HG03565 (cell line): ENCODE results near the gene PBLD.
"Not testable (repeated sequence)": the region's sequence is repeated elsewhere in the genome, so short reads cannot be mapped to it uniquely, and the experiment has no call there.

Experiments used
- ATAC-seq: cut with Tn5 transposase; IDR thresholded peaks from one replicate; pipeline ENCODE4 v1.9.1; 2021; ENCODE audit warnings: mild to moderate bottlenecking, moderate library complexity; ENCODE audit not compliant: unreplicated experiment

The PBLD gene

DNA sequence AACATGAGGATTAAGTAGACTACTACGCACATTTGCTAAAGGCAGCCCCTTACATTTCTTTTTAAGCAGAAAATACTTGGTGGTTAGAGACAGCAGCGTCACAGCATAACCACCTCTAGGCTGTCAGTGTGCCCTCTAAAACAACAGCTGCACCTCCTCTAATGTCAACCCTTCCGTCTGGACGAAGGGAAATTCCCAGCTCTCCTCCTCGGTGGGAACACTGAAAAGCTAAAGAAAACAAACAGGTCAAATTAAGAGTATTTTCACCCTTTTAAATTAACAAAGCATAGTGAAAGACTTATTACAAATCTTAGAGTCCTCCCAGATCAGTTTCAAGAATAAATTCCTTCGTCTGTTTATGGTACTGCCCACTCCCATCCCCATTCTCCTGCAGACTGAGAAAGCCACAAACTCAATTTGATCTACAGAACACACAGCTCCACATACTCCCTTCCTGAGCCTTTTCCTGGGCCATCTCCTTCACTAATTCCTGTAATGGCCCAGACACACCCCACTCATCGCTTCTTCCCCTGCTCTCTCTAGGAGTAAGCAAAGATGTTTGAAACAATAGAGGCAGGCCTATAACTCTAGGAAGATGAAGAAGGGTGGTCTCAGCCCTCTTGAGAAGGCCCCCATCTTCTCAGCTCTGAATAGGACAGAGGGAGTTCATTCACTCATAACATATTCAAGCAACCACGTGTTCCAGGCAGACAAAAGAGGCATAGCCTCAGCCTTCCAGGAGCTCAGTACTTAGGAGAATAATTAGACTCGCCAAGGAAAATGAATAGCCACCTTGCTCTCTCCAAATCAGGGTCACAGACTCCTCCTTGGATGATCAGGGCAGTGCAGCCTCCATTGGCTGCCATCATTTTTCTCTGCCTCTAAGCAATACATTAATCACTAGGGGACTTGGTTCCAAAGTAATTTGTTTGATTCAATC is 48.4 kb downstream of the PBLD start:
- ATAC-seq, result no peak

DNA sequence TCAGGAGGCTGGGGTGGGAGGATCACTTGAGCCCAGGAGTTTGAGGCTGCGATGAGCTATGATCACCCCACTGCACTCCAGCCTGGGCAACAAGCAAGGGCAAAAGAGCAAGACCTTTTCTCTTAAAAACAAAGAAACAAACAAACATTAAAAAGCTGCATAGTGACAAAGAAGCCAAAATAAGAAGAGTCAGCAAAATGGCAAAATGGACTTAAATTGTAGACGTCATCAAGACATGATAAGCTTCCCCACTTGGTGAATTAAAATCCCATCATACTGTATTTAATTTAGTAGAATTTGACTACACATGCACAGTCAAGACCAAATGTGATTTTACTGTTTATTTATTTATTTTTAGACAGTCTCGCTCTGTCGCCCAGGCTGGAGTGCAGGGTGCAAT is 52.0 kb downstream of the PBLD start:
- ATAC-seq, result no peak

DNA sequence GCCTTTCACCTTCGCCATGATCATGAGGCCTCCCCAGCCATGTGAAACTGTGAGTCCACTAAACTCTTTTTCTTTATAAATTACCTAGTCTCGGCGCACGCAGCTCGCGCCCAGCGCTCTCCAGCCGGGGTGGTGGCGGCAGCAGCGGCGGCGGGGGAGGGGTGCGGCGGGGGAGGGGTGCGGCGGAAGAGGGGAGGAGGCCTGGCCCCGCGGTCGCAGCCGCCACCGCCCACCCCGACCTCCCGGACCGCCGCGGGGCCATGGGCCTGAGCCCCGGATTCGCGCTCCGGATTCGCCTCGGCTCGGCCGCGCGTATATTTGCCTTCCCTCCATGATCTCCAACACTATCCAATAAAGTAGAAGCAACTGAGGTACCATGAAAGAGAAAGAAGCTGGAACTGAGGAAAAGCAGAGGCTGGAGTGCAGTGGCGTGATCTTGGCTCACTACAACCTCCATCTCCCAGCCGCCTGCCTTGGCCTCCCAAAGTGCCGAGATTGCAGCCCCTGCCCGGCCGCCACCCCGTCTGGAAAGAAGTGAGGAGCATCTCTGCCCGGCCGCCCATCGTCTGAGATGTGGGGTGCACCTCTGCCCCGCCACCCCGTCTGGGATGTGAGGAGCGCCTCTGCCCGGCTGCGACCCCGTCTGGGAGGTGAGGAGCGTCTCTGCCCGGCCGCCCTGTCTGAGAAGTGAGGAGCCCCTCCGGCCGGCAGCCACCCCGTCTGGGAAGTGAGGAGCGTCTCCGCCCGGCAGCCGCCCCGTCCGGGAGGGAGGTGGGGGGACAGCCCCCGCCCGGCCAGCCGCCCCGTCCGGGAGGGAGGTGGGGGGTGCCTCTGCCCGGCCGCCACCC is 53.6 kb downstream of the PBLD start:
- ATAC-seq, result not testable (repeated sequence)

DNA sequence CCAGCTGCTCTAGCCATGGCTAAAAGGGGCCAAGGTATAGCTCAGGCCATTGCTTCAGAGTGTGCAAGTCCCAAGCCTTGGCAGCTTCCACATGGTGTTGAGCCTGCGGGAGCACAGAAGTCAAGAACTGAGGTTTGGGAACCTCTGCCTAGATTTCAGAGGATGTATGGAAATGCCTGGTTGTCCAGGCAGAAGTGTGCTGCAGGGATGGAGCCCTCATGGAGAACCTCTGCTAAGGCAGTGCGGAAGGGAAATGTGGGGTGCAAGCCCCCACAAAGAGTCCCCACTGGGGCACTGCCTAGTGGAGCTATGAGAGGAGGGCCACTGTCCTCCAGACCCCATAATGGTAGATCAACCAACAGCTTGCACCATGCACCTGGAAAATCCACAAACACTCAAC is 54.9 kb downstream of the PBLD start:
- ATAC-seq, result not testable (repeated sequence)

DNA sequence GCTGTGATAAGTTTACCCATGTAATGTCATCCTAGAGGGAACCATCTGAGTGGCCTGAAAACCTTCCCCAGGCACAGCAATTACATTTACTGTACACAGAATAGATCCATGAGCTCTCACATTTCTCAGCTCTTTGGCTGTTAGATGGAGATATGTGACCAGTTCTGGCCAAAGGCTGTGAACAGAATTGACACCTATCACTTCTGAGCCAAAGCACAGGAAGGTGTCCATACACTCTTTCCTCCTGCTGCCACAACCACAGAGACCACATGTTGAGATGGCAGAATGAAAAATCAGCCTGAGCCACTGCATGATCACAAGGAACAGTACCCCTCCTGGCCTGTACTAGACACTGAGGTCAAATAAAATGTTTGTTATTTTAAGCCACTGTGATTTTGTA is 56.5 kb downstream of the PBLD start:
- ATAC-seq, result no peak

DNA sequence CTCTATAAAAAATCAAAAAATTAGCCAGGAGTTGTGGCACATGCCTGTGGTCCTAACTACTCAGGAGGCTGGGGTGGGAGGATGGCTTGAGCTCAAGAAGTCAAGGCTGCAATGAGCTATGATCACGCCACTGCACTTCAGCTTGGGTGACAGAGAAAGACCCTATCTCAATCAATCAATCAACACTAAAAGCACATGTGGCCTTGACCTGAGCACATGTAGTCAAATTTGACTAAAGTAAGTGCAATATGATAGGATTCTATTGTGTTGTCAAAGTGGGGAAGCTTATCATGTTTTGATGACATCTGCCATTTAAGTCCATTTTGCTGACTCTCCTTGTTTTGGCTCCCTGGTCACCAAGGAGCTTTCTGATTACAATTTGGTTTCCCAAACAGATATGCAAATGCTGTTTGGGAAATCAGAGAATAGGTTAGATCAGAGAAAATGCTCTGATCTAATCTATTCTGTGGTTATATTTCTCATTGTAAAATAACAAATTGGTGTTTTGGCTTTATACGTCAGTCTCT is 57.1 kb downstream of the PBLD start:
- no peak for ATAC-seq

DNA sequence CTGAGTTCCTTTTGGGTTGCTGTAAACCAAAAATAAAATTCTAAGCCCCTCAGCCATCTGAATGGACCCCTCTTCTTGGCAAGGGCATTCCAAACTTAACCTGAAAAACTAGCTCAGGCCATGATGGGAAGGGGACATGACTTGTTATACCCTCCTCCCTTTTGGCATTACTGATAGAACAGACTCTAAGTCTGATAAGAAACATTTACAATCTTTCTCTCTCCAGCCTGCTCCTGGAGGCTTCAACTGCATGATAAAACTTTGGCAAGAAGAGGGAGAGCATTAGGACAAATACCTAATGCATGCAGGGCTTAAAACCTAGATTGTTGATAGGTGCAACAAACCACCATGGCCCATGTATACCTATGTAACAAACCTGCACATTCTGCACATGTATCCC is 59.9 kb downstream of the PBLD start:
- no peak for ATAC-seq

DNA sequence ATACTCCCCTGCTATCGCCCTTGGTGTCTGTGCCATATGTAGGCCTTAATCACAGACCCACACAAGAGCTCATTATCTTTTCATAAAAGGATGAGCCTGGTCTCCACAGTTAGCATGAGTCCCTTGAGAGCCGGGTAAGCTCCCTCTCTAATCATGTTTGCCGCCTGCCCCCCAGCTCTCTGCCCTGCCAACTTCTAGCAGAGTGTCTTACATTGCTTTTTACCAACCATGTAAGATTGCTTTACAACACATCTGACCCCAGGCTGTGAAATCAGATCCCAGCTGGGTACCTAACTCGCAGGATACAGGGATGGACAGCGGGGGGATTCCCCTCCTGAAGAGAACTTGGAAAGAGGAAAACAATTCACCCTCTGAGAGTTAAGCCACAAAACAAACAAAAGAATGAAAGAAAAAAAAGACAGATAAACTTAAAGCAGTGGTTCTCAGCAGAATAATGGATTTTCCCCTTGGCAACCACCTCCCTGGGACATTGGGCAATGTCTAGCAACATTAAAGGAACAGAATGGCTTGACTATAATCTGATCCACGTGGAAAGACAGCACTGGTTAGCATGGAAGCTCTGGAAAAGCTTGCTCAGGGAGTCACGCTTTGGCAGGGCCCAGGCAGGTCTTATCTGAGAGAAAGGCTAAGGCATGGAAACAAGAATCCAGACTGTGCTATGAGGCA is 61.4 kb downstream of the PBLD start:
- ATAC-seq, result no peak

DNA sequence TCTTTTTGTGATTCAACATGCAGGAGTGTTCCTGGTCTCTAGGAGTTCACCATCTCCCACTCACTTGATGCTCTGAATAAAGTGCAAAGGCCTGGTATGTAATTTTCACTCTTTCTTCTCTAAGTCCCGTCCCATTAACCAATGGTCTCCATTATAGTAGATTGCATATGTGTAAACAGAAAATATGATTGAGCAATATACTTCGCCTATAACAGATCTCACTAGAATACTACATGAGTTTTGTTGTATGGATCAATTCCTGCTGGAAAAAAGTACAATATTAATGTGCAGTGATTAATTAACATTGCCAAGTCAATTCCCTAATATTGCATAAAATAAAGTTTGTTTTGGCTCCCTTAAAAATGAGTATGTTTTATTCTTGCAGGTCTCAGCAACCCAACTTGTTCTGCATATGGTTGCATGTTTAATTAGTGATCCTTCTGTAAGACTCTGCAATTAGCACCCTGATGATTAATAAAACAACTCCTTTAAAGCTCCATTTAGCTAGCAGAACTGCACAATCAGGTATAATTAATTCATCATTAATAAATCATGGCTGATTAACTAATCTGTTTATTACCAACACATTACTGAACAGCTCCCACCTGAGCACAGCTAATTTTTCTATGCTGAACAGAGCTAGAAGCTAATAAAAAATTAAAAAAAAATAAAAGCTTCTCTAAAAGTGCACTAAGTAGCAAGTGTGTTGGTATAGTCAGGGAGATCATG is 63.0 kb downstream of the PBLD start:
- ATAC-seq, result no peak

DNA sequence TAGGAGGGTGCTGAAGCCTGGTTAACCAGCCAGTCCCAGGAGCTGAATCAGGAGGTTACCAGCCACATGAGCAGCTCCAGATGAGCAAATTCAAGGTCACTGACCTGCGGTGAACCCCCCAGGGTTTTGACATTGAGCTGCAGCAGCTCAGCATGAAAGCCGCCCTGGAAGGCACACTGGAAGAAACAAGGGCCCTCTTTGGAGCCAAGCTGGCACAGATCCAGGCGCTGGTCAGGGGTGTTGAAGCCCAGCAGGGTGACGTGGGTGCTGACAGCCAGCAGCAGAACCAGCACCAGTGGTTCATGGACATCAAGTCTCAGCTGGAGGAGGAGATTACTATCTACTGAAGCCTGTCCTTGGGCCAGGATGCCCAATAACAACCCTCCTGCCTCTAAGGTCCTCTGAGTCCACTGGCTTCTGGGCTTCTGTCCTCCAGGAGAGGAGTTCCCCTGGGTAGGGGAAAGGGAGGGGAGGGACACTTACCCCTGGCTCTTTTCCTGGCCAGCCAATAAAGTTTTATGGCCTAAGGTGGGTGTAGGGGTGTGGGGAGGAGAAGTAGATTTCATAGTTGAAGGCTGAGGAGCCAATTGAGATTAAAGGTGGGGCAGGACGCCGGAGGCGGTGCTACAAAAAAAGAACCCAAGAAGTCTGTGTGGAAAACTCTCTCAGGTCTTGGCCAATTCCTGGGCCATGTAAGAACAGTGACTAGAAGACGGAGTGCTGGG is 71.4 kb downstream of the PBLD start:
- no peak for ATAC-seq

DNA sequence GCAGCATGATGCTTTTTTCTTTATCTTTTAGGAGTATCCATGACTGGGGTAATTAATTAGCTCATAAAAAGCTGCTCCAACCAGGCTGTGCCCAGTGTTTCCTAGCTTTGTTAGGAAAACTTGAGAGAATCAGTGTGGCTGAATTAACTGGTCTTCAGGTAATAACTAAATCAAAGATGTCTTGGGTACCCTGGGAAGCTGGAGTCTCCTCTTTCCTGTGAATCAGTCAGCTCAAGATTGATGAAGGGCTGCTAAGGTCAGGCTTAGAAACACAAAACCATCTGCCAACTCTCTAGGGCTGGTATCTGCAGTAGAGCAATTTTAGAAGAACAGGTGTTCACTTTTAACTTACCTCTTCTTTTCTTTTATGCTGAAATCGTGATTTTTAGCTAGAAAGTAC is 79.4 kb downstream of the PBLD start:
- no peak for ATAC-seq

DNA sequence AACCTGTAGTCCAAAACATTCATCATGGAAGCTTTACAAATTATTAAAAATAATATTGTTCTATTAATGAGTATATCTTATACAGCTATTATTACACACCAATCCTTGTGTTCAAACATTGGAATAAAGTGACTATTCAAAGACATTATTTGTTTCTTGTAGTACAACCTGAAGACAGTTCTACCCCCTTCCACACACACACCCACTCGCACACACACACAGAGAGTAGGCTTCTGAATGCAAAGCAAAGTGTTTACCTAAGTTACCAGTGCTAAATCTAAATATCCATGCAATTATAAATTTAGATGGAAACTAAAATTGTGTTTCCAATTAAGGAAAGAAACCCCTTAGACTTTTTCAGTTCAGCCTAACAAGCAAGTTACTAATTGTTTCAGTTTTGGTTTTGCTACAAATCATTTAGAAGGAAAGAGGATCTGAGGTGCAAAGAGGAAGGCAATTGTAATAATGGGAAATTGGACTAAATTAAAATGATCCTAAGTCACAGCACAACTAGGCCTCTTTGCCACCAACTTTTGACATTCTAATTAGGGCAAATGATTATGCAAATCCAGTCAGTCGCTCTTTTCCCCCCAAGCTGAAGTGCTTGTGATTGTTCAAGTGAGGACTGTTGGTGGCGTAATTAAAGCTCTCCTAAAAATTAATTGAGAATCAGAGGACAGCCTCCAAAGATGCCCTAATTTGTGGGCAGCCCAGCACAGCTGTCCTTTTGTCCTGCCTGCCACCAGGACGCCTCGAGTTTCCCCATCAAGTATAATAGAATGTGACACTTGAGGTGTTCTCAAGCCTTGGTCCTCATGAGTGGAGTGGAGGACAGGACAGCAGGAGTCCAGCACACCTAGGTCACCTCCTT is 80.9 kb downstream of the PBLD start:
- ATAC-seq, result no peak

DNA sequence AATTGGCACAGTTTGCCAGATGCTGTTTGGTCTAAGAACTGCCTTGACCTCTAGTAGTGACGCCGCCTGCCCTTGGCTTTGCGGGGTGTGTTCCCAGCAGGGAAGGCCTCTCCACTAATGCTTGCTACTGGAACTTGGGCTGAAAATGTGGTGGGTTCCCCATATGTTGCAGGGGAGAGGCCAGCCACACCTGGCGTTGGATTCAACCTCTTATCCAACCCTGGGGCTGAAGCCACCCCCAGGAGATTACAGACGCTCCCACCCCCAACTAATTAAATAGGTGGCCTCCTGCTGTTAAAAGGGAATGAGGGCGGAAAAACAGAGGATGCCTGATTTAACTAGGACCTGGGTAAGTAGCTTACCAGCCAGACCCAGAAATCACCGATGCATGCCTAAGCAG is 81.6 kb downstream of the PBLD start:
- no peak for ATAC-seq

DNA sequence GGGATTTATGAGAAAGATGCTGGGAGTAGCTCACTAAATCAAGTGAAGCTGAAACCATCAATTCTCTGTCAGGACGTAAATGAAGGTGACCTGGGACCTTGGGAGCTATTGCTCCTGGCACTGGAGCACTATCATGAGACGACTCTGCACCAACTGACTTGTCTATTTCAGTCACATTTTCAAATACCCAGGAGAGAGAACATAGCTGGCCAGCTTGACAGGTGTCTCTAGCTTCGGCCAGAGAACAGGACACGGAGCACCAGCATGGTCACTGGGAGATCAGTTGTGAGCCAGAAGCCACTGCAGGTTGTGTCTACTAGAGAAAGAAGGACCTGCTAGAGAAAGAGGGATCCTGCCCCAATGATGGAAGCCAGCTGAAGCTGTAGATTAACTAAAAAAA is 83.4 kb downstream of the PBLD start:
- no peak for ATAC-seq

DNA sequence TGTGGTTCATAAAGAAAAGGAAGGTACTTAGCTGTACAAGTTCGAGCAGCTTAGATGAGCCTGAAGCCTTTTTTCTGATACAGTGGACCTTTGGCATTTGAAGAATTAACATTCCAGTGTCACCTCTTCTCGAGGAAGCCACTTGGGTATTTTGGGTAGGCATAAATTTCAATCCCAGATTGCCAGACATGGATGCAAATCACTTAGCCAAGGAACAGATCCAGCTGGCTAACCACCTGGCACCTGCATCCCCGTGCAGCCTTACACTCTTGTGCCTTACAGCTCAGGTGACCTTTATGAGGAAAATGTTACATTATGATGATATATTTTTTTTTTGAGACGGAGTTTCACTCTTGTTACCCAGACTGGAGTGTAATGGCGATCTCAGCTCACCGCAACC is 84.8 kb downstream of the PBLD start:
- no peak for ATAC-seq

DNA sequence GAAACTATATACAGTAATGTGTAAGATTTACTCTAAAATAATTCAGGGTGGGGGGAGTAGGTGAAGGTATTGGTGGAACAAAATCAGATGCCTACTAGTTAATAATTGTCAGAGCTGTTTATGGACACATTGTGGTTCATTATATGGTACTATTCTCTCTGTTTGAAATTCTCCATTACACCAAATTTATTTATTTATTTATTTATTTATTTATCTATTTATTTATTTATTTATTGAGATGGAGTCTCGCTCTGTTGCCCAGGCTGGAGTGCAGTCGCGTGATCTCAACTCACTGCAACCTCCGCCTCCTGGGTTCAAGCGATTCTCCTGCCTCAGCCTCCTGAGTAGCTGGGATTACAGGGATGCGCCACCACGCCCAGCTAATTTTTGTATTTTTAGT is 86.3 kb downstream of the PBLD start:
- not testable (repeated sequence) for ATAC-seq

DNA sequence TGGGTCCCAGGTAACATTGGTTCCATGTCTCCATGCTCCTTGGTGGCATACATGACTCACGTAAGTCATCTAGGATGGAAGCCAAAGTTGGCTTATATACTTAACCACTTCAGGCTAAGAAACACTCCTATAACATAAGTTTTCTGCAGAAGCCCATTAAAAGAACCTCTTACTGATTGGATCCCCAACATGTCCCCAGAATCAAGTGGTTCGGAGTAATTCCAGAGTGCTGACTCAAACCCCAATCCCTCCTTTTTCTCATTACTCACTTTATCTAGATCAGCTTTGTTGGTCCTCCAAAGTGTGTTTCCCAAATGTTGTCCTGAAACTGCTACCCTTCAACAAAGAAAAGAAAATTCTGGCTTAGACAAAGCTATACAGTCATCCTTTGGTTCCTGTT is 90.7 kb downstream of the PBLD start:
- no peak for ATAC-seq

DNA sequence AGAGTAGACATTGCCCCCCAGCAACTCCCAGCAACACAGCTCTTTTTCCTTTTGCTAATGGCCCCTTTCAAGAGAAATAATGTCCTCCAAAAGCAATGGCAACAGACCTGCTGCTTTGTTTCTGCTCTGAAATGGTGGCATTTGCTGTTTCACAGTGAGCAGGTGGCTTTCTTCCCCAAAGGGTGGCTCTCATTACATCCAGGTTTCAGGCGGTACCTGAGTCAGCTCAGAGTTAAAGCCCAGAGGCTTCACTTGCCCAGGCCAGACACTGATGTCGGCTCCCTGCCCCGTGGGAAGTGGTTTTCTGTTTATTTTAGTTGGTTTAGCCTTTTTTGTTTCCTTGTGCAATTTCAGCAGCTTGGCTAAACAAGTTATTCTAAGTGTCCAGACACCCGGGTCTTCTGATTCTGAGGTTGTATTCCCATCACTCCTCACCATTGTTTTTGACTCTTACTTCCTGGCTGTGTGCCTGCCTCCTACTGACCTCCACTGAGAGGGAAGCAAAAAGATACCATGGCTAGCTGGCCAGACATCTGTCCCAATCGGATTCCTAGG is 93.1 kb downstream of the PBLD start:
- ATAC-seq, result no peak

DNA sequence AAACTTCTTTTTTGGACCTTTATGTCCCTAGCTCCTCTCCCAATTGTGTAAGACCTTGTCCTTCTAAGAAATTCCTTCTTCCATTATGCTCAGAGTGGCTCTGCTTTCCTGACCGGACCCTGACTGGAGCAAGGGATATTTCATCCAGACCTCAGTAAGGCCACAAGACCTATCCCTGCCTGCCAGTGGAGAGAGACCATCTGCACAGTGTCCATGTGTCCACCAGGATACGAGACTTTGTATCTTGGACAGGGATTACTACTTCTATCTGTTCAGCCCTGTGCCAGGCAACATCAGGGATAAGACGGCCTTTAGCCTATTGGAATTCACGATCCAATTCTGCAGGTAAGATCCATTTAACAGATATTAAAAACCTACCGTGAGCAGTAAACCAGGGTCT is 93.7 kb downstream of the PBLD start:
- no peak for ATAC-seq
